ENCODE measurements around the gene RFLNA. TPM values are rescaled to one million over a fixed set of nuclear protein-coding genes. Genes with fewer than 3 reads are reported as not detected.

RFLNA gene
- total and polyA plus RNA-seq, 12 donors, result 0.13 to 0.49 (median 0.25) TPM; not detected in 6

DNA sequence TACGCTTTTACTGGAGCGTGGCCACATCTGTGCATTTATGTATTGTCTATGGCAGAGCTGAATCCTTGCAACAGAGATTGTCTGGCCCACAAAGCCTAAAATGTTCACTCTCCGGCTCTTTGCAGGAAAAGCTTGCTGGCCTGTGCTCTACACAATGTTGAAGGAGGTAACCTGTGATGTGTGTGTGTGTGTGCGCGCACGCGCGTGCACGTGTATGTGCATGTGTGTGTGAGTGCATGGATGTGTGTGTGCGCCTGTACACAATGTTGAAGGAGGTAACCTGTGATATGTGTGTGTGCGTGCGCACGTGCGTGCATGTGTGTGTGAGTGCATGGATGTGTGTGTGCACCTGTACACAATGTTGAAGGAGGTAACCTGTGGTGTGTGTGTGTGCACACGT, 62.7 kb downstream of the RFLNA start:
- no peaks in the 10 kb centered on the region for H3K9me3 ChIP-seq
- TF ChIP-seq, protein P1, sequence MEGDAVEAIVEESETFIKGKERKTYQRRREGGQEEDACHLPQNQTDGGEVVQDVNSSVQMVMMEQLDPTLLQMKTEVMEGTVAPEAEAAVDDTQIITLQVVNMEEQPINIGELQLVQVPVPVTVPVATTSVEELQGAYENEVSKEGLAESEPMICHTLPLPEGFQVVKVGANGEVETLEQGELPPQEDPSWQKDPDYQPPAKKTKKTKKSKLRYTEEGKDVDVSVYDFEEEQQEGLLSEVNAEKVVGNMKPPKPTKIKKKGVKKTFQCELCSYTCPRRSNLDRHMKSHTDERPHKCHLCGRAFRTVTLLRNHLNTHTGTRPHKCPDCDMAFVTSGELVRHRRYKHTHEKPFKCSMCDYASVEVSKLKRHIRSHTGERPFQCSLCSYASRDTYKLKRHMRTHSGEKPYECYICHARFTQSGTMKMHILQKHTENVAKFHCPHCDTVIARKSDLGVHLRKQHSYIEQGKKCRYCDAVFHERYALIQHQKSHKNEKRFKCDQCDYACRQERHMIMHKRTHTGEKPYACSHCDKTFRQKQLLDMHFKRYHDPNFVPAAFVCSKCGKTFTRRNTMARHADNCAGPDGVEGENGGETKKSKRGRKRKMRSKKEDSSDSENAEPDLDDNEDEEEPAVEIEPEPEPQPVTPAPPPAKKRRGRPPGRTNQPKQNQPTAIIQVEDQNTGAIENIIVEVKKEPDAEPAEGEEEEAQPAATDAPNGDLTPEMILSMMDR (IDR thresholded peaks at IDR 0.05), result no peak
- H3K4me1 ChIP-seq, result peaks cover 23 to 55% (median 48%) of the 10 kb centered on the region in 9 donors
- H3K27ac ChIP-seq, result no peak overlapping the region
- intact Hi-C loops (cut with DNase I), result loop anchor here in 2 of 10 donors (10.0 kb wide), 1 partner anchor 407 kb away; no protein-coding TSS in a partner anchor
- peaks cover 0 to 96% (median 55%) of the 10 kb centered on the region in 9 donors for H3K36me3 ChIP-seq
- no peaks in the 10 kb centered on the region for H3K27me3 ChIP-seq
- H3K4me3 ChIP-seq, result no peak overlapping the region
- DNase-seq, result no peak
- ATAC-seq, result no peak
- 94 to 97% methylated on average over 15 of the region's 15 CpGs for whole genome bisulfite sequencing, 2 donors

DNA sequence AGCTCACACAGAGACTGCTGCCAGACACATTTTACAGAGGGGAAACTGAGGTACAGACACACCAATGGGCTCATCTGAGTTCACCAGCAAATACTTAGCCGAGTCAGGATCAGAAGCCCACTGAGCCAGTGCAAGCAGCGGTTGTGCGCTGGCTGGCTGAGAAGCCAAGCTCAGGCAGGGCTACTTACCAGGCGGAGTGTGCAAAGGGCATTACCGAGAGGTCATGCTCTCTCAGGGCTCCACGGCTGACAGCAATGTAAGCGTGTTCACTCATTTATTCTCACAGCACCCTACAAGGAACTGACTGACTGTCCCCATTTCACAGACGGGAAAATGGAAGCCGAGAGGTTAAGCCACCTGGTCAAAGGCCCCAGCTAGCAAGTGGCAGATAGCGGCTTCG, 63.7 kb downstream of the RFLNA start:
- intact Hi-C loops (cut with DNase I), result loop anchor here in 2 of 10 donors (10.0 kb wide), 1 partner anchor 406 kb away; no protein-coding TSS in a partner anchor

DNA sequence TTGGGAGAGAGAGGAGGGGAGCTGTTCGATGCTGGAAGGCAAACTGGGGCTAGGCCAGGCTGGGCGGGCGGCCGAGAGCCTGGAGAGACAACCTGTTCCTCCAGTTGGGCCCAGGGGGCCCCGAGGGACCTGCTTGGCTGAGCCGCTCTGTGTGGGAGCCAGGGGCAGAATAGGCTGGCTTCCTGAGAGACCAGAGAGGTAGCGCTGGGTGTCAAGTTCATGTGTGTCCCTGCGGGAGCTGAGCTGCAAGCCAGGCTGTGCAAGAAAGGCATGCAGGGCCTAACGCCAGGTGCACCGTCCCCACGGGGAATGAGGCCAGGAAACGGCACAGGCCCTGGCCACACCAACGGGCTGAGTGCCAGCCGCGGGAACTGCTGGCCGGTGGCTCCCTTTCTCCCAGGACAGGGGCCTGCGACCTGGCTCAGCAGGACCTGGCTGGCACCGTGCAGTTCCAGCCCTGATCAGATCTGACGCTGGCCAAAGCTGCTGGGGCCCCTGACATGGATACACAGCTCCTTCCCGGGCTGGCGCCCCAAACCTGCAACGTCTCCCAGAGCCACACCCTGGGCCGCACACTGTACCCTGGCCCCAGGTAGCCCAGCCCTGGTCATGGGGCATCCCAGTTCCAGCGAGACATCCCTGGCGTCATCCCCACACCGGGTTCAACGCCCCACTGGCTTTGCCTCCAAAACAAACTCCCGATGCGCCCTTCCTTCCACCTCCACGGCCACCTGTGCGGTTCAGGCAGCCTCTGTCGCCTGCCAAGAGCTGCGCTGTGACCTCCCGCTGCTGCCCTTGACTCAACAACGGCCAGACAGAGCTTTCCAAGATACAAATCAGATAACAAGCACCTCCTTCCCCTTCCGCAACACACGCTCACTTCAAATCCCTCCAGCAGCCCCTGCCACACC, 65.0 kb downstream of the RFLNA start:
- ATAC-seq (peak; percentile 72 to 96 (median 85)), DNase-seq (peak; percentile 88 to 94)
- intact Hi-C loops (cut with DNase I), result loop anchor here in 4 of 10 donors (10.0 kb wide), 2 partner anchors 205 to 405 kb away; partner anchors contain the start of gene NCOR2 (in 1 of the 4)
- peaks cover 0 to 92% (median 40%) of the 10 kb centered on the region in 9 donors for H3K36me3 ChIP-seq
- H3K4me1 ChIP-seq, result peaks cover 31 to 69% (median 60%) of the 10 kb centered on the region in 9 donors
- H3K27ac ChIP-seq, result peak overlapping the region; percentile 21 to 81 (median 70)
- TF ChIP-seq, protein P1 (IDR thresholded peaks at IDR 0.05), result peak in 1 of 9 donors; percentile 16
- no peaks in the 10 kb centered on the region for H3K9me3 ChIP-seq
- WGBS, 2 donors, result 14 to 20% methylated on average over 37 of the region's 37 CpGs
- no peaks in the 10 kb centered on the region for H3K27me3 ChIP-seq
- H3K4me3 ChIP-seq, result no peak overlapping the region

More for the DNA sequence above, 63.7 kb downstream of the RFLNA start:
- 90 to 91% methylated on average over 11 of the region's 11 CpGs for WGBS, 2 donors
- H3K4me1 ChIP-seq, result peaks cover 21 to 56% (median 47%) of the 10 kb centered on the region in 9 donors
- peak overlapping the region in 8 of 10 donors; percentile 31 to 81 (median 72) for H3K27ac ChIP-seq
- ATAC-seq (no peak), DNase-seq (no peak)
- no peaks in the 10 kb centered on the region for H3K27me3 ChIP-seq
- no peak overlapping the region for H3K4me3 ChIP-seq
- H3K9me3 ChIP-seq, result no peaks in the 10 kb centered on the region
- TF ChIP-seq, protein P1 (IDR thresholded peaks at IDR 0.05), result no peak
- H3K36me3 ChIP-seq, result peaks cover 0 to 96% (median 50%) of the 10 kb centered on the region in 9 donors
